Measurements from ENCODE around the gene OR4C16.

OR4C16 gene, protein sequence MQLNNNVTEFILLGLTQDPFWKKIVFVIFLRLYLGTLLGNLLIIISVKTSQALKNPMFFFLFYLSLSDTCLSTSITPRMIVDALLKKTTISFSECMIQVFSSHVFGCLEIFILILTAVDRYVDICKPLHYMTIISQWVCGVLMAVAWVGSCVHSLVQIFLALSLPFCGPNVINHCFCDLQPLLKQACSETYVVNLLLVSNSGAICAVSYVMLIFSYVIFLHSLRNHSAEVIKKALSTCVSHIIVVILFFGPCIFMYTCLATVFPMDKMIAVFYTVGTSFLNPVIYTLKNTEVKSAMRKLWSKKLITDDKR

DNA sequence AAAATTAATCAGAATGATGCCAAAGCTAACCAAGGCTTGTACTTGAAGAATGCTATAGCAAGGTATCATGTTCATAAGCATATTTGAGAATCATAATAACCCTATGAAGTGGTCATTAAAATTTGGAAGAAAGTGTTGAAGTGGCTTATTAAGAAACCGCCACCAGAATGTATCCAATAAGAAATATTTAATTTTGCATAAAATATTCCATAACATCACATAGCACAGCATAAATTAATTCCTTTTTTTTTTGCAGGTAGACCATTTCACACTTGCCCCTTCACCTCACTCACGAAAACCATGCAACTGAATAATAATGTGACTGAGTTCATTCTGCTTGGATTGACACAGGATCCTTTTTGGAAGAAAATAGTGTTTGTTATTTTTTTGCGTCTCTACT, at the start of gene OR4C16:
TSS of gene OR4C16 (plus strand) at position 301 of the 400 bp plus-strand sequence. CDS start at position 301, 0 bp downstream.
- no peak for DNase-seq

DNA sequence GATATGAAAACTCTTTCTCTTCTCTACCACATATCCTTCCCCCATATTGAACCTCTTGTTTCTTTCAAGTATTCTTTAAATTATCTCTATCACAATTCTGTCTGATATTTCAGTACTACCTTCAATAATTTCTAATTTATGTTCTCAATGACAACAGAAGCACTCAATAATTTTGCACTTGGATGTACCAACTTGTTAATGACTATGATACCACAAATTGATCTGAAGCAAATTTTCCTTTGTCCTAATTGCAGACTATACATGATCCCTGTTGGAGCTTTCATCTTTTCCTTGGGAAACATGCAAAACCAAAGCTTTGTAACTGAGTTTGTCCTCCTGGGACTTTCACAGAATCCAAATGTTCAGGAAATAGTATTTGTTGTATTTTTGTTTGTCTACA, 17.8 kb upstream of the OR4C16 start, which contains the start of gene OR4C15:
TSS of gene OR4C15 (plus strand) at position 301 of the 400 bp plus-strand sequence. CDS start at position 301, 0 bp downstream.
- no peak for DNase-seq

DNA sequence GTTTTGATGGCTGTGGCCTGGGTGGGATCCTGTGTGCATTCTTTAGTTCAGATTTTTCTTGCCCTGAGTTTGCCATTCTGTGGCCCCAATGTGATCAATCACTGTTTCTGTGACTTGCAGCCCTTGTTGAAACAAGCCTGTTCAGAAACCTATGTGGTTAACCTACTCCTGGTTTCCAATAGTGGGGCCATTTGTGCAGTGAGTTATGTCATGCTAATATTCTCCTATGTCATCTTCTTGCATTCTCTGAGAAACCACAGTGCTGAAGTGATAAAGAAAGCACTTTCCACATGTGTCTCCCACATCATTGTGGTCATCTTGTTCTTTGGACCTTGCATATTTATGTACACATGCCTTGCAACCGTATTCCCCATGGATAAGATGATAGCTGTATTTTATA, 620 bp downstream of the OR4C16 start:
- no peak for DNase-seq

DNA sequence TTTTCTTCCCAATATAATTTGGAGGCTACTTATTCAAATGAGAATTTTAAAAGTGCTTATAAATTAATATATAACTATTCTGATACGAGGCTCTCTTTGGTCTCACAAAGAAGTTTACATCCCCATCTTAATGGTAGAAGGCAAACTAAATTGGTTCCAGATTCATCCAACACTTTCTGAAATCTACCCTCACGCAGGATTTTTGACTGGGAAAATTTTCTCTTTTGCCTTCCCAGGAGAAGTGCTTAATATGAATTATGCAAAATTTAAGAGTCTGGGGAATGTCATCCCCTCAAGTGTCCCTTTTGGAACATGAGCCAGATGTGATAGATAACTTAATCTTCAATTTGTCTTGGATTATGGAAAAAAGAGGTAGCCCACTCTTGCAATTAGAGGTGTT, 35.6 kb downstream of the OR4C16 start, which contains the start of gene OR4C11:
TSS of gene OR4C11 (minus strand) at position 101 of the 400 bp plus-strand sequence. CDS start 3,272 bp downstream, outside the sequence.
- no peak for DNase-seq
